ENCODE results near the gene UMAD1.

GRCh38 chr7:7881581-7881980 lies 241.0 kb downstream of the UMAD1 start:
- TF ChIP-seq CTCF (IDR thresholded peaks at IDR 0.05) (no peak), POLR2A (IDR thresholded peaks at IDR 0.05) (no peak)

All from vagina (tissue), 2 donors.